ENCODE data around the gene RARA.
A peak's percentile ranks its signal among the peaks of the same experiment; 100 is the strongest.

The RARA gene

GRCh38 chr17:40363111-40363827 lies 54.3 kb downstream of the RARA start:
- Histone ChIP-seq H4K20me1 (ENCODE audit: insufficient read depth, low read length, poor library complexity, severe bottlenecking) (no peaks in the 10 kb centered on the region), H3K9me3 (ENCODE audit: insufficient read depth, low read depth, low read length) (no peaks in the 10 kb centered on the region), H3K9me2 (replicated peaks; ENCODE audit: low read depth, low read length) (no peaks in the 10 kb centered on the region), H3K4me2 (ENCODE audit: low read depth, low read length, poor library complexity, severe bottlenecking) (peak overlapping the region; percentile 52), H3K27me3 (ENCODE audit: insufficient read depth, low read length, poor library complexity, severe bottlenecking) (no peaks in the 10 kb centered on the region), H3K79me2 (ENCODE audit: insufficient read depth, low read length) (no peaks in the 10 kb centered on the region), H3K4me3 (ENCODE audit: low read length, poor library complexity, severe bottlenecking) (peak overlapping the region; percentile 68), H2AFZ (ENCODE audit: low read length) (peak overlapping the region; percentile 61; the same call in 1 of the 2 replicates), H3F3A (ENCODE audit: low read depth) (no peaks in the 10 kb centered on the region), H3K4me1 (ENCODE audit: insufficient read depth, low read length, poor library complexity, severe bottlenecking) (no peaks in the 10 kb centered on the region), H3K9ac (ENCODE audit: low read depth, low read length, poor library complexity, severe bottlenecking) (no peak overlapping the region), H3K36me3 (ENCODE audit: insufficient read depth, low read length) (no peaks in the 10 kb centered on the region)
- TF ChIP-seq CTCF (conservative IDR thresholded peaks at IDR 0.05; ENCODE audit: low read length) = no peak
- no peak for TF ChIP-seq EZH2phosphoT487 (IDR thresholded peaks at IDR 0.05; ENCODE audit: borderline replicate concordance)

- Histone ChIP-seq H3K4me3 (ENCODE audit: low read length, poor library complexity, severe bottlenecking) (no peak within 1 kb of the TSS), H3K4me2 (ENCODE audit: low read depth, low read length, poor library complexity, severe bottlenecking) (no peak within 1 kb of the TSS), H3K9ac (ENCODE audit: low read depth, low read length, poor library complexity, severe bottlenecking) (no peak within 1 kb of the TSS), H3K79me2 (ENCODE audit: insufficient read depth, low read length) (no peaks in the 10 kb centered on the region), H3K9me2 (replicated peaks; ENCODE audit: low read depth, low read length) (no peaks in the 10 kb centered on the region), H3K36me3 (ENCODE audit: insufficient read depth, low read length) (no peaks in the 10 kb centered on the region), H2AFZ (ENCODE audit: low read length) (no peak within 1 kb of the TSS), H4K20me1 (ENCODE audit: insufficient read depth, low read length, poor library complexity, severe bottlenecking) (no peaks in the 10 kb centered on the region), H3K9me3 (ENCODE audit: insufficient read depth, low read depth, low read length) (no peaks in the 10 kb centered on the region), H3F3A (ENCODE audit: low read depth) (no peaks in the 10 kb centered on the region), H3K4me1 (ENCODE audit: insufficient read depth, low read length, poor library complexity, severe bottlenecking) (no peaks in the 10 kb centered on the region), H3K27me3 (ENCODE audit: insufficient read depth, low read length, poor library complexity, severe bottlenecking) (no peaks in the 10 kb centered on the region)
- no peak for TF ChIP-seq CTCF (conservative IDR thresholded peaks at IDR 0.05; ENCODE audit: low read length)
- no peak for TF ChIP-seq EZH2phosphoT487 (IDR thresholded peaks at IDR 0.05; ENCODE audit: borderline replicate concordance)
These were observed 55.3 kb downstream of the RARA start, which contains the start of gene GJD3 for GRCh38 chr17:40364121-40364861. TSS of gene GJD3 (minus strand) at chr17:40364737. CDS start at chr17:40363815, 922 bp downstream.

- no peaks in the 10 kb centered on the region for H3K9me3 ChIP-seq (ENCODE audit: insufficient read depth, low read depth, low read length)
- H3K4me3 ChIP-seq (ENCODE audit: low read length, poor library complexity, severe bottlenecking) = no peak overlapping the region
- no peaks in the 10 kb centered on the region for H3K36me3 ChIP-seq (ENCODE audit: insufficient read depth, low read length)
- H3K9me2 ChIP-seq (replicated peaks; ENCODE audit: low read depth, low read length) = no peaks in the 10 kb centered on the region
- H3K4me1 ChIP-seq (ENCODE audit: insufficient read depth, low read length, poor library complexity, severe bottlenecking) = no peaks in the 10 kb centered on the region
- H4K20me1 ChIP-seq (ENCODE audit: insufficient read depth, low read length, poor library complexity, severe bottlenecking) = no peaks in the 10 kb centered on the region
- no peak overlapping the region for H2AFZ ChIP-seq (ENCODE audit: low read length)
- no peak overlapping the region for H3K9ac ChIP-seq (ENCODE audit: low read depth, low read length, poor library complexity, severe bottlenecking)
- no peaks in the 10 kb centered on the region for H3K27me3 ChIP-seq (ENCODE audit: insufficient read depth, low read length, poor library complexity, severe bottlenecking)
- H3F3A ChIP-seq (ENCODE audit: low read depth) = no peaks in the 10 kb centered on the region
- no peak overlapping the region for H3K4me2 ChIP-seq (ENCODE audit: low read depth, low read length, poor library complexity, severe bottlenecking)
- TF ChIP-seq EZH2phosphoT487 (IDR thresholded peaks at IDR 0.05; ENCODE audit: borderline replicate concordance) = no peak
- TF ChIP-seq CTCF (conservative IDR thresholded peaks at IDR 0.05; ENCODE audit: low read length) = no peak
- no peaks in the 10 kb centered on the region for H3K79me2 ChIP-seq (ENCODE audit: insufficient read depth, low read length)
These were observed 55.9 kb downstream of the RARA start for GRCh38 chr17:40364906-40365305.
